ENCODE data around the gene TBC1D4. TPM values are rescaled to one million over a fixed set of nuclear protein-coding genes. Genes with fewer than 3 reads are reported as not detected.

The TBC1D4 gene
- total RNA-seq, 4 donors from 2014 or later, result 38.2 to 56.9 (median 43.9) TPM

- TF ChIP-seq, protein P1, sequence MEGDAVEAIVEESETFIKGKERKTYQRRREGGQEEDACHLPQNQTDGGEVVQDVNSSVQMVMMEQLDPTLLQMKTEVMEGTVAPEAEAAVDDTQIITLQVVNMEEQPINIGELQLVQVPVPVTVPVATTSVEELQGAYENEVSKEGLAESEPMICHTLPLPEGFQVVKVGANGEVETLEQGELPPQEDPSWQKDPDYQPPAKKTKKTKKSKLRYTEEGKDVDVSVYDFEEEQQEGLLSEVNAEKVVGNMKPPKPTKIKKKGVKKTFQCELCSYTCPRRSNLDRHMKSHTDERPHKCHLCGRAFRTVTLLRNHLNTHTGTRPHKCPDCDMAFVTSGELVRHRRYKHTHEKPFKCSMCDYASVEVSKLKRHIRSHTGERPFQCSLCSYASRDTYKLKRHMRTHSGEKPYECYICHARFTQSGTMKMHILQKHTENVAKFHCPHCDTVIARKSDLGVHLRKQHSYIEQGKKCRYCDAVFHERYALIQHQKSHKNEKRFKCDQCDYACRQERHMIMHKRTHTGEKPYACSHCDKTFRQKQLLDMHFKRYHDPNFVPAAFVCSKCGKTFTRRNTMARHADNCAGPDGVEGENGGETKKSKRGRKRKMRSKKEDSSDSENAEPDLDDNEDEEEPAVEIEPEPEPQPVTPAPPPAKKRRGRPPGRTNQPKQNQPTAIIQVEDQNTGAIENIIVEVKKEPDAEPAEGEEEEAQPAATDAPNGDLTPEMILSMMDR (IDR thresholded peaks at IDR 0.05; ENCODE audit: low read depth), result no peak
Observed at GRCh38 chr13:75461314-75461713, 20.7 kb downstream of the TBC1D4 start.

DNA sequence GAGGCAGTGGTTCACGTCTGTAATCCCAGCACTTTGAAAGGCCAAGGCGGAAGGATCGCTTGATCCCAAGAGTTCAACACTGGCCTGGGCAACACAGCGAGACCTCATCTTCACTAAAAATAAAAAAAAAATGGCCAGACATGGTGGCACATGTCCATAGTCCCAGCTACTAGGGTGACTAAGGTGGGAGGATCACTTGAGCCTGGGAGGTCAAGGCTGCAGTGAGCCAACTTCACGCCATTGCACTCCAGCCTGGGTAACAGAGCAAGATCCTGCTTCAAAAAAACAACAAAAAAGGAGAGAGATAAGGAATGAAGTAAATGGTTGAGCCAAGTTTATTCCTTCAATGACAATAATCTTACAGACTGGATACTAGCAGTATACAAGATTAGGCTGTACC lies 21.3 kb downstream of the TBC1D4 start:
- TF ChIP-seq, protein P1 (IDR thresholded peaks at IDR 0.05; ENCODE audit: low read depth), result no peak

- TF ChIP-seq, protein P1 (IDR thresholded peaks at IDR 0.05; ENCODE audit: low read depth), result no peak
Observed at GRCh38 chr13:75458696-75459422, 23.1 kb downstream of the TBC1D4 start.

DNA sequence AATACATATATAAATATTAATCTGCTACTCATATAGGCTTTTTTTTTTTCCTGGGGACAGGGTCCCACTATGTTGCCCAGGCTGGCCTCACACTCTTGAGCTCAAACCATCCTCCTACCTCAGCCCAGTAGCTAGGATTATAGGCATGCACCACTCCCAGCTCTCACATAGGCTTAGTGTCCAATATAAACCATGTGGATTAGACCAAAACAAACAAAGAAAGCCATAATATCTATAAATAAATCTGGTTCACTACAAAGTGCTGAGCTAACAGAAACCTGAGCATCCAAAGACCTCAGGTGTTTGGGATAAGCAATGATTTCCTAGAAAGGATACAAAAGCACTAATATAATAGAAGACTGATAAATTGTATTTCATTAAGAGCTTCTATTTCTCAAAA lies 26.0 kb downstream of the TBC1D4 start:
- TF ChIP-seq, protein P1 (IDR thresholded peaks at IDR 0.05; ENCODE audit: low read depth), result no peak

GRCh38 chr13:75454497-75454896 lies 27.5 kb downstream of the TBC1D4 start:
- TF ChIP-seq, protein P1 (IDR thresholded peaks at IDR 0.05; ENCODE audit: low read depth), result no peak

GRCh38 chr13:75452564-75452963 lies 29.4 kb downstream of the TBC1D4 start:
- TF ChIP-seq, protein P1 (IDR thresholded peaks at IDR 0.05; ENCODE audit: low read depth), result no peak

DNA sequence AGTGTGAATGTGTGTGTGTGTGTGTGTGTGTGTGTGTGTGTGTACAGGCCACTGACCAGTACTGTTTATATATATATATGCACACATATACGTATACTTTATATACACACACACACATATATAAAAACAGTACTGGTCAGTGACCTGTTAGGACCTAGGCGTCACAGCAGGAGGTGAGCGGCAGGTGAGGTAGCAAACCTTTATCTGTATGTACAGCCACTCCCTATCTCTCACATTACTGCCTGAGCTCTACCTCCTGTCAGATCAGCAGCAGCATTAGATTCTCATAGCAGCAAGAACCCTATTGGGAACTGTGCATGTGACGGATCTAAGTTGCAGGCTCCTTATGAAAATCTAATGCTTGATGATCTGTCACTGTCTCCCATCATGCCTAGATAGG lies 34.5 kb downstream of the TBC1D4 start:
- TF ChIP-seq, protein P1 (IDR thresholded peaks at IDR 0.05; ENCODE audit: low read depth), result no peak

Data from subcutaneous adipose tissue (tissue), 4 donors.